NK-92 (cell line): ENCODE measurements around the gene LDLRAD4.

Experiments used
- DNase-seq: peaks from one replicate; lab custom pipeline; 2025; ENCODE audit not compliant: unreplicated experiment; lab: John Stamatoyannopoulos, UW

LDLRAD4 gene

GRCh38 chr18:13399511-13399910 lies 181.0 kb downstream of the LDLRAD4 start:
- DNase-seq: no peak

GRCh38 chr18:13400636-13401315 lies 182.2 kb downstream of the LDLRAD4 start:
- no peak for DNase-seq

GRCh38 chr18:13401404-13401803 lies 182.8 kb downstream of the LDLRAD4 start:
- no peak for DNase-seq

- no peak for DNase-seq
Measured at GRCh38 chr18:13401826-13402225, 183.3 kb downstream of the LDLRAD4 start.

- DNase-seq: no peak
Measured at GRCh38 chr18:13403786-13404549, 185.4 kb downstream of the LDLRAD4 start.

GRCh38 chr18:13405305-13406038 lies 186.9 kb downstream of the LDLRAD4 start:
- no peak for DNase-seq

GRCh38 chr18:13406049-13406615 lies 187.6 kb downstream of the LDLRAD4 start:
- no peak for DNase-seq

GRCh38 chr18:13406736-13407135 lies 188.2 kb downstream of the LDLRAD4 start:
- no peak for DNase-seq

- DNase-seq: no peak
Measured at GRCh38 chr18:13407484-13407883, 188.9 kb downstream of the LDLRAD4 start.

- DNase-seq: no peak
Measured at GRCh38 chr18:13409026-13409425, 190.5 kb downstream of the LDLRAD4 start.

GRCh38 chr18:13409997-13410396 lies 191.4 kb downstream of the LDLRAD4 start:
- no peak for DNase-seq

GRCh38 chr18:13410471-13410870 lies 191.9 kb downstream of the LDLRAD4 start:
- DNase-seq: no peak

GRCh38 chr18:13412017-13412416 lies 193.5 kb downstream of the LDLRAD4 start:
- DNase-seq: no peak

GRCh38 chr18:13412901-13413300 lies 194.3 kb downstream of the LDLRAD4 start:
- no peak for DNase-seq

- DNase-seq: no peak
Measured at GRCh38 chr18:13414102-13414501, 195.5 kb downstream of the LDLRAD4 start.

GRCh38 chr18:13414521-13414920 lies 196.0 kb downstream of the LDLRAD4 start:
- DNase-seq: no peak

- DNase-seq: no peak
Measured at GRCh38 chr18:13415736-13416135, 197.2 kb downstream of the LDLRAD4 start.

- DNase-seq: no peak
Measured at GRCh38 chr18:13416208-13416607, 197.6 kb downstream of the LDLRAD4 start.

- no peak for DNase-seq
Measured at GRCh38 chr18:13416848-13417247, 198.3 kb downstream of the LDLRAD4 start.

- DNase-seq: no peak
Measured at GRCh38 chr18:13418013-13418710, 199.6 kb downstream of the LDLRAD4 start.
